Subcutaneous abdominal adipose tissue (tissue), 5 donors: ENCODE data around the gene CLASP1.
"Not testable (repeated sequence)": the region's sequence is repeated elsewhere in the genome, so short reads cannot be mapped to it uniquely, and the experiment has no call there.

Experiments
- H3K27ac ChIP-seq: one replicate; pipeline ENCODE4 v1.7.0; 2013; ENCODE audit warnings: low read depth, mild to moderate bottlenecking, inconsistent platforms, low read length, moderate library complexity
- H3K27me3 ChIP-seq, 5 donors: one replicate each; pipeline ENCODE4 v1.7.0; 2013; ENCODE audit warnings: low read length in 5 of 5, inconsistent platforms in 1 of 5; ENCODE audit not compliant: control insufficient read depth in 5 of 5, insufficient read depth in 4 of 5
- H3K36me3 ChIP-seq, 5 donors: one replicate each; pipeline ENCODE4 v1.7.0; 2013; ENCODE audit warnings: low read length in 5 of 5; ENCODE audit not compliant: control insufficient read depth in 5 of 5, insufficient read depth in 5 of 5
- H3K4me1 ChIP-seq, 5 donors: one replicate each; pipeline ENCODE4 v1.7.0; 2013; ENCODE audit warnings: low read length in 5 of 5, mild to moderate bottlenecking in 3 of 5, moderate library complexity in 1 of 5; ENCODE audit not compliant: control insufficient read depth in 5 of 5, insufficient read depth in 5 of 5
- H3K4me3 ChIP-seq, 5 donors: one replicate each; pipeline ENCODE4 v1.7.0; 2013; ENCODE audit warnings: low read length in 5 of 5, low read depth in 1 of 5
- H3K9ac ChIP-seq, 5 donors: one replicate each; pipeline ENCODE4 v1.7.0; 2013; ENCODE audit warnings: low read length in 5 of 5, mild to moderate bottlenecking in 4 of 5, moderate library complexity in 3 of 5
- H3K9me3 ChIP-seq, 5 donors: one replicate each; pipeline ENCODE4 v1.7.0; 2013; ENCODE audit warnings: low read length in 5 of 5; ENCODE audit not compliant: control insufficient read depth in 5 of 5
- donor health status: healthy.
- donor health status: healthy.
- donor health status: healthy.
- donor health status: healthy.
- donor health status: healthy.

Gene CLASP1

DNA sequence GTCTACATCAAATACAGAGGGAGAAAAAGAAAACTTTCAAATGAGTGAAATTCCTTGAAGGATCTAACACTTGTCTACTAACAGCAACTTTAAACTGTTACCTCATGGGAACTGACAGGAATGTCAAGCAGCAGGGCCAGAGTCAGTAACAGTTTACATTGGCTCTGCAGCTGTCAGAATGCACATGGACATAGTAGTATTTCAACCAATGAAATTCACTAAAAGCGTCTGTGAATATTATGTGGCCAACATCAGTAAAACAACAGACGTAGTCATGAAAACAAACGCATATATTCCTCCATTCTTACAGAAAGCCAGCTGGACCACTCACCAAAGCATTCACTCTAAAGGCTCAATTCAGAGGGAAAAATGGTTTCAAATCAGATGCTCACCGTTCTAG lies 197.9 kb downstream of the CLASP1 start:
- Histone ChIP-seq H3K36me3 (peaks cover 48 to 86% (median 76%) of the 10 kb centered on the region in 5 donors), H3K4me1 (no peaks in the 10 kb centered on the region), H3K9ac (no peak overlapping the region), H3K27ac (no peak overlapping the region), H3K27me3 (no peaks in the 10 kb centered on the region), H3K4me3 (no peak overlapping the region), H3K9me3 (no peaks in the 10 kb centered on the region)

DNA sequence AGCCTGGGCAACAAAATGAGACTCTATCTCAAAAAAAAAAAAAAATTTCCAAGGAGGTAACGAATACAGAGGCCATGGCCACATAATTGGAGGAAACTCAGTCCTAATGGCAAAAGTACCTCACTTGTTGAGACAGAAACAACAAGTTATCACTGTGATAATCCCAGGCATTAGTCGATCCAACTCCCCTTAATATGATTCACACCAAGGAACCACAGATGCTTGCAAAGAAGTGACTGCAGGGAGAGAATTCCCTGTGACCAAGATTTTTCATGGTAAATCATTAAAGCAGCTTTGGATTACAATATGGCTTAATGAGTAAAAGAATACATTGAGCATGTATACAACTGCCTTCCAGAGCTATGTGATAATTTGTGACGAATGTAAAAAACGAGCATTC lies 199.0 kb downstream of the CLASP1 start:
- Histone ChIP-seq H3K9ac (no peak overlapping the region), H3K4me1 (no peaks in the 10 kb centered on the region), H3K27ac (no peak overlapping the region), H3K27me3 (no peaks in the 10 kb centered on the region), H3K4me3 (no peak overlapping the region), H3K9me3 (no peaks in the 10 kb centered on the region), H3K36me3 (peaks cover 54 to 90% (median 78%) of the 10 kb centered on the region in 5 donors)

DNA sequence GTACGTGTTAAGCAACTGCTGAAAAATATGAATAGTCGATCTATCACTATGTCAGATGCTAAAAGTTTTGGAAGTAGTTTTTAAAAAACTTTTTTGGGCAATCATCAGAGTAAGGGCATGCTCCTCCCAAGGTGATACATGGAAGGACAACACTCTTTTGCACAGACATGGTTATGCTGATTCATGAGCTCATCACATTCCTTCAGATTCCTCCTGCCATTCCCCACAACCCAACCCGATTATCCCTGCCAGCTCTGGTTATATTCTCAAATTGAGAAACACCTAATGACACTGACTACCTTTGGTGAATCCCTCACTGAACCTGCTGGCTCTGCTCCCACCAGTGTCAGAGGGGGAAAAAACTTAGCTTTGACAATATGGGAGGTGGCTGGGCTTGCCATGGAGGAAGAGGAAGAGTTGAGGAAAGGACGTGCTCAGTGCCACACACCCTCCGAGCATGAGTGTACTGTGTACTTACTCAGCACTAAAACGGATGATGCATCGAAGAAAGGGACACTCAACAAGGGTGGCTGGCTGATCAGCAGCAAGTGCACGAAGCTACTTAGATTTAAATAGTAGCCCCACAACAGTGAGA lies 202.5 kb downstream of the CLASP1 start:
- H3K9ac ChIP-seq = no peak overlapping the region
- no peak overlapping the region for H3K27ac ChIP-seq
- no peaks in the 10 kb centered on the region for H3K27me3 ChIP-seq
- H3K9me3 ChIP-seq = no peaks in the 10 kb centered on the region
- H3K36me3 ChIP-seq = peaks cover 49 to 86% (median 74%) of the 10 kb centered on the region in 5 donors
- H3K4me1 ChIP-seq = no peaks in the 10 kb centered on the region
- H3K4me3 ChIP-seq = no peak overlapping the region

DNA sequence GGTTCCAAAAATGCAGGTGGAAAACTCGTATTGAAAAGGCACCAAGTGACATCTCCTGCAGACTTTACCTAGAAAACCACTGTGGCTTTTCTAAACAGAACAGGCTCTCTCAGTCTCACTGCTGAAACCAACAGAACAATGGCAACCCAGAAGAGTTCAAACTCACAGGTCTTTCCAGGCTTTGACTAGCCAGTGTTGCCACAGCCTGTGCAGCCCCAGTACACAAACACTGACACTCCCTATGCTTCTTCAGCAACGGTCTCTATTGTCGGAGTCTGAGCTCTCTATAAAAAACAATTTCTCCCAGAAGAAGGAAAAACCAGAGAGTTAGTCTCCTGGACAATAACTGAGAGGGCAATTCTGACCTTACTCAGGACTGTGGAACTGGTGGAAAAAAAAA lies 206.4 kb downstream of the CLASP1 start:
- H3K27ac ChIP-seq = no peak overlapping the region
- H3K9ac ChIP-seq = no peak overlapping the region
- no peaks in the 10 kb centered on the region for H3K9me3 ChIP-seq
- no peaks in the 10 kb centered on the region for H3K4me1 ChIP-seq
- H3K36me3 ChIP-seq = peaks cover 37 to 61% (median 53%) of the 10 kb centered on the region in 5 donors
- no peak overlapping the region for H3K4me3 ChIP-seq
- no peaks in the 10 kb centered on the region for H3K27me3 ChIP-seq

DNA sequence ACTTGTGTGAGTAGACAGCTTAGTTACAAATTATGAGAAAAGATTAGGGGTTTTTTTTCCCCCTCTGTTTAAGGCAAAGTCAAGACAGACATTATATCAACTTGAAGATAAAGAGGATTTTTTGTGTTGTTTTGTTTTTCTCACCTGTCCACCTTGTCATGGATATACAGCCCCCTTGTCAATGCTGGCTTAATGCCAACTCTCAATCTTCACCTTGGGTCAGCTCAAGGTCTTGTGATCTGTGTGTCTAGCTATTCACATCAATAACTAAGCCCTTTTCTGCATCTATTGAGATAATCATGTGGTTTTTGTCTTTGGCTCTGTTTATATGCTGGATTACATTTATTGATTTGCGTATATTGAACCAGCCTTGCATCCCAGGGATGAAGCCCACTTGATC lies 211.0 kb downstream of the CLASP1 start:
- H3K36me3 ChIP-seq = peaks cover 9 to 16% (median 16%) of the 10 kb centered on the region in 5 donors
- H3K27ac ChIP-seq, H3K4me1 ChIP-seq, H3K9ac ChIP-seq, H3K9me3 ChIP-seq, H3K4me3 ChIP-seq, H3K27me3 ChIP-seq: not testable (repeated sequence)

DNA sequence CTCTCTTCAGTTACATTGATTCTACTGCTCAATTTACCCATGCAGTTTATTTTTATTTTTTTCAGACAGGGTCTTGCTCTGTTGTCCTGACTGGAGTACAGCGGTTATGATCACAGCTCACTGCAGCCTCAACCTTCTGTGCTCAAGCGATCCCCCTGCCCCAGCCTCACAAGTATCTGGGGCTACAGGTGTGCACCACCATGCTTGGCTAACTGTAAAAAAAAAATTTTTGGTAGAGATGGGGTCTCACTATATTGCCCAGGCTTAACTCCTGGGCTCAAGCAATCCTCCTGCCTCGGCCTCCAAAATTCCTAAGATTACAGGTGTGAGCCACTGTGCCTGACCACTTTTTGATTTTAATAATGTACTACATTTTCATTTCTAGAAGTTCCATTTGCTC lies 212.3 kb downstream of the CLASP1 start:
- Histone ChIP-seq H3K4me3 (no peak overlapping the region), H3K27me3 (no peaks in the 10 kb centered on the region), H3K4me1 (no peaks in the 10 kb centered on the region), H3K9me3 (no peaks in the 10 kb centered on the region), H3K27ac (no peak overlapping the region), H3K9ac (no peak overlapping the region), H3K36me3 (peaks cover 9 to 11% (median 10%) of the 10 kb centered on the region in 5 donors)

DNA sequence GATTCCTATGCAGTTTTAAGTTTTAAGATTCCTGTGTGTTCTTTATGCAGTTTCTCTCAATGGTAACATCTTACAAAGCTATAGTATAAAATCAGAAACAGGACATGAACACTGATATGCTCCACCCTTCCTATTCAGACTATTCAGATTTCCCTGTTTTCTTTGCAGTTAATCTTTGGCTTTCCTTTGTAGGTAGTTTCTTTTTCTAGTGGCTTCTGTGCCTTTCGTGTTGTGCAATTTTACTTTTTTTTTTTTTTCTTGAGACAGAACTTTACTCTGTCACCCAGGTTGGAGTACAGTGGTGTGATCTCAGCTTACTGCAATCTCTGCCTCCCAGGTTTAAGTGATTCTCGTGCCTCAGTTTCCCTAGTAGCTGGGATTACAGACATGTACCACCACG lies 213.5 kb downstream of the CLASP1 start:
- Histone ChIP-seq H3K4me1 (no peaks in the 10 kb centered on the region), H3K36me3 (peaks cover 4 to 8% (median 6%) of the 10 kb centered on the region in 5 donors), H3K9ac (no peak overlapping the region), H3K27ac (no peak overlapping the region), H3K4me3 (no peak overlapping the region), H3K9me3 (no peaks in the 10 kb centered on the region), H3K27me3 (no peaks in the 10 kb centered on the region)

DNA sequence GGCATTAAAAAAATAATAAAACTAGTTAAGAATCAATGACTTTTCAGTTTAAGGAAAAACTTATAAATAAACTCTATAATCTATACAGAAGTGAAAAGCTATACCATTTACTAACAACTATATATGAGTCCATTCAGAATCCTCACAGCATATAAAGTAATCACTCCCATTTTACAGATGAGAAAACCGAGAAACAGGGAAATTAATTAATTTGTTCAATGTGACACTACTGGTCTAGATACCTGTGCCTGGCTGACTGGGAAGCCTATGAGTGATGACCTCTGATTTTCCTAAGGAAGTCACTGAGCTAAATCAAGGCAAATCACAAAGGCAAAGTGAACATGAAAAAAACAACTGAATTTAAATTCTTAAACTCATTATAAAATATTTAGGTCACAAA lies 218.0 kb downstream of the CLASP1 start:
- no peak overlapping the region for H3K4me3 ChIP-seq
- H3K27ac ChIP-seq = no peak overlapping the region
- no peak overlapping the region for H3K9ac ChIP-seq
- H3K9me3 ChIP-seq = no peaks in the 10 kb centered on the region
- peaks cover 22 to 34% (median 30%) of the 10 kb centered on the region in 5 donors for H3K36me3 ChIP-seq
- no peaks in the 10 kb centered on the region for H3K27me3 ChIP-seq
- H3K4me1 ChIP-seq = no peaks in the 10 kb centered on the region

DNA sequence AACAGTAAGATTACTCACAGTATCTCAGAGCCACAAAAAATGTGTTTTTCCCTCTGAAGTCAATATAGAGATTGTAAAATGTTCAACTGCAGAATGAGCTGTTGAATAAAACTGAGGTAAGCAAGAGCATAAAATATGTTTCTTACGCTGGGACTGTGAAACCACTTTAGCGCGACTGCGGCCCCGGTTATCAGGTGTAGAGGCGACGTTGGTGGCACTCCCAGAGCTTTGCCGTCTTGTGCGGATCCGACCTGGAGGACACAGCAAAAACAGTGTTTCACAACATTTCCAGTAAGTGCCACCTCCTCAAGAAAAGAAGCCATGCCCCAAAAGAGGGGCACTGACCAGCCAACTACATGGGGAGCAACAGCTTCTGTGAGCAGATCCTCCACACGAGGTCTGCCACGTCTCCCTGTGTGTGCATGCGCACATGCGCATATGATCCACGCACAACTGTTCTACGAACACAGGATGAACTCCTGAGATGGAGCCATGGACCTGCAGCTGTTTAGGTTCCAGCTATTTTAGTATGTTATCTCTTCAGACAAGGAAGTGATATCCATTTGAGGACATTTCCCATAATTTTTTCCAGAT lies 219.2 kb downstream of the CLASP1 start:
- H3K9ac ChIP-seq = no peak overlapping the region
- no peak overlapping the region for H3K27ac ChIP-seq
- H3K27me3 ChIP-seq = no peaks in the 10 kb centered on the region
- peaks cover 22 to 38% (median 31%) of the 10 kb centered on the region in 5 donors for H3K36me3 ChIP-seq
- H3K4me1 ChIP-seq = no peaks in the 10 kb centered on the region
- H3K4me3 ChIP-seq = no peak overlapping the region
- no peaks in the 10 kb centered on the region for H3K9me3 ChIP-seq

DNA sequence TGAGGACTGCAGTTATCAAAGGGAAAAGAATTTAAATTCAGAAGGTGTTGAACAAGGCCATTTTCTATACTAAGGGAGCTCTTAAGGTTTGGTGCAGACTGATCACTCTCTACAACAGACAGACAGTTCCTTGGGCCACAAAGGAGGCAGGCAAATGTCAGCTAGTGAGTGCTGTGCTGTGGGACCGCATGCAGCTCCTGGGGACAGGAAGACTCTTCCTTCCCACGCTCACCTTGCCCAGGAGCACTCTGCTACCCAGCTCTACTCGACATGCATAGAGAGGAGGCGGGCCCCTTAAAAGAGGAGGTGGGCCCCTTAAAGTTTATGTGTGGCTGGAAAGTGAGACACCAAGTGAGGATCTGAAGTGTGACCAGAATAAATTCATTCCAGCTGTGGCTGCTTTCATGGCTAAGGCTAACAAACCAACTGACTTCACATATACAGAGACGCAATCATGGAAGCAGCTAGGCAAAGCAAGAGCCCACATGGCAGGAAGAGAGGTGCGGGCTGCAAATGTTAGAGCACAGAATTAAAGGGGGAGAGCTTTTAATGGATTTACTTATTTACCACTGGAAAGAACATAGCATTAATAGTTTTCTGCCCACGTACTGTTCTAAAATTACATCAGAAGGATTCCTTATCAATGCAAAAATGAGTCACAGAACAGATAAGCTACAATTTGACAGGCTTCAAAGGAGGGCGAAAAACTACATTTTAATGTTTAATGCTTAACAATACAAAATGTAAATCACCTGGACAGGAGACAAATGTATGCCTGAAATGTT lies 220.0 kb downstream of the CLASP1 start:
- no peak overlapping the region for H3K4me3 ChIP-seq
- H3K36me3 ChIP-seq = peaks cover 26 to 45% (median 37%) of the 10 kb centered on the region in 5 donors

More for the DNA sequence above, 220.0 kb downstream of the CLASP1 start:
- H3K9ac ChIP-seq = no peak overlapping the region
- H3K27ac ChIP-seq = no peak overlapping the region
- H3K27me3 ChIP-seq = no peaks in the 10 kb centered on the region
- H3K9me3 ChIP-seq = no peaks in the 10 kb centered on the region
- H3K4me1 ChIP-seq = no peaks in the 10 kb centered on the region
